GM10248 (cell line): ENCODE data around the gene RUSC2.

Experiments used
- CTCF ChIA-PET: fragments of 300-600 bp; sonication (Branson Sonifier 250); formaldehyde crosslinking; extraction: SDS; loops from one replicate; lab custom pipeline; 2021; ENCODE audit warnings: antibody characterized with exemption; lab: Yijun Ruan, JAX
- POLR2A ChIA-PET: fragments of 350-650 bp; sonication (Branson Sonifier 250); formaldehyde crosslinking; extraction: SDS; loops from one replicate; lab custom pipeline; 2020; ENCODE audit warnings: antibody characterized with exemption; lab: Yijun Ruan, JAX
- DNase-seq: peaks from one replicate; pipeline ENCODE4 v3.0.0; 2012; ENCODE audit errors: extremely low spot score
- CTCF ChIP-seq: IDR thresholded peaks from 2 replicates; pipeline ENCODE4 v1.5.1; 2012; ENCODE audit warnings: mild to moderate bottlenecking, low read depth; ENCODE audit errors: extremely low read depth, missing control alignments, control extremely low read depth

The RUSC2 gene

GRCh38 chr9:35481347-35481975, 8.4 kb upstream of the RUSC2 start:
- peak; percentile 64 for TF ChIP-seq CTCF
- ChIA-PET POLR2A (no interaction called here), CTCF (interaction anchor here (0.8 to 1.0 kb wide), 3 partner anchors 9 to 74 kb away, joined by 3 to 5 read pairs (median 4); no protein-coding TSS in a partner anchor)
- peak; percentile 36 for DNase-seq

- DNase-seq: no peak
- ChIA-PET POLR2A (no interaction called here), CTCF (no interaction called here)
- TF ChIP-seq CTCF: no peak
Observed at GRCh38 chr9:35482071-35482470, 7.8 kb upstream of the RUSC2 start.

- no peak for DNase-seq
- ChIA-PET POLR2A (no interaction called here), CTCF (interaction anchor here (1.1 to 1.6 kb wide), 2 partner anchors 12 to 69 kb away, joined by 4 to 5 read pairs; no protein-coding TSS in a partner anchor)
- no peak for TF ChIP-seq CTCF
Observed at GRCh38 chr9:35484406-35484805, 5.5 kb upstream of the RUSC2 start.

DNA sequence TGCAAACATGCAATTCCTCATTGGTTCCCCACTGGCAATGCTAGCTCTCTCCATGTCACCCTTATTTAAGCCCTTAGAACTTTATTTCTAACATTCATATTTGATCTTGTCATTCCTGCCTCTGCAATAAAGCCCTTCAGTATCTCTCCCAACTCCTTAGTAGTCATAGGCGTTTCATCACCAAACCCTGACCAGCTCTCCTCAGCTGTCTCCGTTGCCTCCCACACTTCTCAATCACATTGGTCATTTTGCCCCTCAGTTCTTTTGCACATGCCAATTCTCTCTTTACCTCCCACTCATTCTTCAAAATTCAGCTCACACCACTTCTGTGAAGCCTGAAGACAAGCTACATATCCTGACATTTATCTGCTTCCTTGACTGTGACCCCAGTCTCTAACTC, 2.8 kb upstream of the RUSC2 start:
- ChIA-PET CTCF (interaction anchor here (1.2 to 1.6 kb wide), 4 partner anchors 9 to 66 kb away, joined by 3 to 6 read pairs (median 4); no protein-coding TSS in a partner anchor), POLR2A (no interaction called here)
- no peak for DNase-seq
- TF ChIP-seq CTCF: no peak

- ChIA-PET CTCF (interaction anchor here (1.6 kb wide), 1 partner anchor 10 kb away, joined by 4 read pairs; no protein-coding TSS in a partner anchor), POLR2A (no interaction called here)
- no peak for TF ChIP-seq CTCF
- DNase-seq: no peak
Observed at GRCh38 chr9:35488021-35488420, 1.9 kb upstream of the RUSC2 start.

GRCh38 chr9:35488566-35489312, 1.2 kb upstream of the RUSC2 start:
- POLR2A ChIA-PET: no interaction called here
- CTCF ChIA-PET: no interaction called here
- TF ChIP-seq CTCF: no peak
- DNase-seq: no peak
